Measurements from ENCODE around the gene NANOS3. TPM values are rescaled to one million over a fixed set of nuclear protein-coding genes. Genes with fewer than 3 reads are reported as not detected.

The NANOS3 gene
- total RNA-seq, 3 donors from 2014 or later: 0.52 TPM; not detected in 2

DNA sequence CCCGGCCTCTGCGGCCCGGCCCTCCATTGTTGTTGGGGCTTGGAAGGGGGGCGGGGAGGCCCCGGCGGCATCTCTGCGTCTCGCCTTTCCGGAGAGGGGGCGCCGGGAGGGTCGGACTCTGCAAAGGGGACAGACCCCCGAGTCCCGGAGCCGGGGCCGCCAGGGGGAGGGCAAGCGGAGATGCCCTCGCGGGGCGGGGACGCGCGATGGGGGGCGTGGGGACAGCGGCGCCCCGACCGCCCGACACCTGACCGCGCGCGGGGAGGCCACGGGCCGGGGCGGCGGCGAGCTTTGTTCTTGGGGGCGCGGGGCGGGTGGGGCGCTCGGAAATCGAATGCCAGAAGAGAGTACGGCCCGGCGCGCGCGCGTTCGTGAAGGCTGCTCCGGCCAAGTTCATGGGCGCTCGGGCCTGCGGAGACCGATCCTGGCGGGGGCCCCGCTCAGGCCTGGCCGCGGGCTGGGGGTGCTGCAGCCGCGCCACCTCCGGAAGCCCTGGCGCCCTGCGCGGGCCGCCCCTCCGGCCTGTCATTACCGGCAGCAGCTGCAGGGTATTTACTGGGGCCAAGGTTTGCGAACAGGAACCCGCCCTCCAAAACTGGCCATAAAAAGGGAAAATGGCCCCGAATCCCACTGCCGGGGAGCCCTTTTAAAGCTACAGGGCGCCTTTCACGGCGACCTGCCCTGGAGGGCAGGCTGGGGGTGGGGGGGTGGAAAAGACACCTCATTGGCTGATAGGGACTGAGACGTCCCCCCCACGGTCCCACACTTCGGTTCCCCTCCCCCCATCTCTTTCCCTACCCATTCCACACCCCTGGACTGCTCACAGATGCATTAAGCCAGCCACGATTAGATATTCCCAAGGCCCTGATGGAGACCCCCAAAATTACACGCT lies 11.1 kb upstream of the NANOS3 start:
- DNase-seq (no peak), ATAC-seq (no peak)
- Mint-ChIP-seq H3K9me3 (no peaks in the 10 kb centered on the region), H3K4me1 (ENCODE audit: low read depth) (peaks cover 38% of the 10 kb centered on the region), H3K36me3 (ENCODE audit: insufficient read depth) (no peaks in the 10 kb centered on the region), H3K27me3 (ENCODE audit: low read depth) (peaks cover 32% of the 10 kb centered on the region), H3K4me3 (peak overlapping the region; percentile 70)

DNA sequence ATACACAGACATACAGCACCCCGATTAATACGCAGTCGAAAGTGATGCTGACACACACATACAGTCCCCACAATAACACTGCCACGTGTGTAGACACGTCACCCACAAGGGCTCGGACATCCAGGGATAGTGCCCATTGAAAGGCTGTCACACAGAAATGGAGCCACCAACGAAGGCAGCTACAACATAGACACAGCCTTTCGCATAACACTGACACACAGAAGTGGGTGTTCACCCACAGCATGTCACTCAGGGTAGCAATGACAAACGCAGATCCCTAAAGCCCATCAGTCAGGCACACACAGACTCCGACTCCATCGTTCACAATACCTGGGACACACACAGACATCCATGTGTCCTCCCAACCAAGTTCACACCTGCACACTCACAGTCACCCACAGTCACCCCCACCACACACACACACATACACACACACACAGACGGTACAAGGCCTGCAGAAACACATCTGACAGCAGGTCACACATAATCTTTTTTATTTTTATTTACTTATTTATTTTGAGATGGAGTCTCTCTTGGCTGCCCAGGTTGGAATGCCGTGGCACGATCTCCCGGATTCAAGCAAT lies 10.4 kb upstream of the NANOS3 start:
- no peaks in the 10 kb centered on the region for H3K9me3 Mint-ChIP-seq
- H3K36me3 Mint-ChIP-seq (ENCODE audit: insufficient read depth): no peaks in the 10 kb centered on the region
- peaks cover 32% of the 10 kb centered on the region for H3K27me3 Mint-ChIP-seq (ENCODE audit: low read depth)

DNA sequence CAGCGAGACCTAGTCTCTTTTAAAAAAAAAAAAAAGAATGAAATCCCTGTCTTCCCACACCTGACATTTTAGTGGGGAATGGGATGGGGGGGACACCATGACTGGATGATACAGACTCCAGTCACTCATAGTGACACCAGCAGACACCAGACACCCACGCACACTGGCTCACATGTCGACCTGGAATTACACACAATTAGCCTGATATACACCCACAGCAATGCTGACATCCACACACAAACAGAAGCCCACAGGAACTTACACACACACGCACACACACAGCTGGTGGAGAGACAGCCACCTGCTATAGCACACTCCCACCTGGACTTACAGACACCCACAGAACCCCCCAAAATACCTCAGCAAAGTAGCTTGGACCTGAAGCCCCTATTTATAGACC lies 8.3 kb upstream of the NANOS3 start:
- peaks cover 24% of the 10 kb centered on the region for H3K4me1 Mint-ChIP-seq (ENCODE audit: low read depth)
- H3K4me3 Mint-ChIP-seq: no peak overlapping the region
- ATAC-seq (no peak), DNase-seq (no peak)
- no peaks in the 10 kb centered on the region for H3K9me3 Mint-ChIP-seq
- H3K27me3 Mint-ChIP-seq (ENCODE audit: low read depth): peaks cover 32% of the 10 kb centered on the region
- H3K36me3 Mint-ChIP-seq (ENCODE audit: insufficient read depth): no peaks in the 10 kb centered on the region

More for the DNA sequence above, 10.4 kb upstream of the NANOS3 start:
- H3K4me1 Mint-ChIP-seq (ENCODE audit: low read depth): peaks cover 31% of the 10 kb centered on the region
- ATAC-seq: no peak
- H3K4me3 Mint-ChIP-seq: peak overlapping the region; percentile 70
- no peak for DNase-seq

DNA sequence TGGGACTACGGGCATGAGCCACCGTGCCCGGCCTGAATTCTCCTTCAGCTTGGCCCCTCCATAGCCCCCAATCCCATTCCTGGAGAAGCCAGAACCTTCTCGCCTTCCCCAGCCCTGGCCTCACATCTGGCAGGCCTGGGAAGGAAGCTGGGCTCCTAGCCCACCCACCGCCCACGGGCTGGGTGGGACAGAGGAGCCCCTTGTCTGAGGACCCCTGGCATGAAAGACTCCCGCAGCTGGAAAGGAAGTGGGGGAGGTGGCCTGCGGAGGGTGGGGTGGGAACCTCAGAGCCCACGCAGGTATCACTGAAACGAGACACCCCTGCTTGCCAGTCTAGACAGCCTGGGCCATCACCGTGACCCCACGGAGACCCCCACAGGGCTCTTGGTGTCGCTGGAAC lies 7.7 kb upstream of the NANOS3 start:
- Mint-ChIP-seq H3K27me3 (ENCODE audit: low read depth) (peaks cover 29% of the 10 kb centered on the region), H3K4me1 (ENCODE audit: low read depth) (peaks cover 18% of the 10 kb centered on the region), H3K4me3 (no peak overlapping the region), H3K36me3 (ENCODE audit: insufficient read depth) (no peaks in the 10 kb centered on the region), H3K9me3 (no peaks in the 10 kb centered on the region)
- DNase-seq (no peak), ATAC-seq (no peak)

DNA sequence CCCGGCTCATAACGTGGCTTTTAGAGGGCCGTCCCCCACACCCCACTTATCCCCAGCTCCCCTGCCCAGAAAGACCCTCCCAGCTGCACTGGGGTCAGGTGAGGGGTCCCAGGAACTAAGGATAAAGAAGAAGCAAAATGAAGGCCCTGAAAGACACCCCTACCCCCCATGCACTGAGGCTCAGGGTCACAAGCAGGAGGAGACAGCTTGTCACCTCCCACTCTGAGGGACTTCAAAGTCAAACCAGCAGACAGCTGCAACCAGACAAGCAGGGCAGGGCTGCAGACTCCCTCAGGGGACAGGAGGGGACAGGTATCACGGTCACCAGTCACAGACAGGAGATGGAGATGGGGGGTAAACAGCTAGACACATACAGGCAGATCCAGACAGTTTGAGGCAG lies 6.1 kb upstream of the NANOS3 start:
- ATAC-seq (no peak), DNase-seq (no peak)
- Mint-ChIP-seq H3K4me1 (ENCODE audit: low read depth) (peaks cover 13% of the 10 kb centered on the region), H3K27me3 (ENCODE audit: low read depth) (peaks cover 26% of the 10 kb centered on the region), H3K36me3 (ENCODE audit: insufficient read depth) (no peaks in the 10 kb centered on the region), H3K4me3 (no peak overlapping the region), H3K9me3 (no peaks in the 10 kb centered on the region)

DNA sequence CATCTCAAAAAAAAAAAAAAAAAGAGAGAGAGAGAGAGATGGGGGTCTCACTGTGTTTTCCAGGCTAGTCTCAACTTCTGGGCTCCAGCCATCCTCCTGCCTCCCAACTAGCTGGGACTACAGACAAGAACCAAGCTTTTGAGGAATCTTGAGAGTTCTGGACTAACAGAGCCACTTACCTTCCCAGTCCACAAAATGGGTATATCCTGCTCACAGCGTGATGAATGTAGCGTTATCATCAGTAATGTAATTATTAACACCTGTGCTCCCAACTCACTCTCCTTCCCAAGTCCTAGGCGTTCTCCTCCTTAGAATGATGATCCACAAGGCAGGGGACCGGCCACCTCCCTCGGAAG lies 4.6 kb upstream of the NANOS3 start:
- peaks cover 6% of the 10 kb centered on the region for H3K4me1 Mint-ChIP-seq (ENCODE audit: low read depth)
- peak overlapping the region; percentile 70 for H3K4me3 Mint-ChIP-seq
- ATAC-seq: no peak
- peaks cover 17% of the 10 kb centered on the region for H3K27me3 Mint-ChIP-seq (ENCODE audit: low read depth)
- no peaks in the 10 kb centered on the region for H3K9me3 Mint-ChIP-seq
- DNase-seq: no peak
- H3K36me3 Mint-ChIP-seq (ENCODE audit: insufficient read depth): no peaks in the 10 kb centered on the region

DNA sequence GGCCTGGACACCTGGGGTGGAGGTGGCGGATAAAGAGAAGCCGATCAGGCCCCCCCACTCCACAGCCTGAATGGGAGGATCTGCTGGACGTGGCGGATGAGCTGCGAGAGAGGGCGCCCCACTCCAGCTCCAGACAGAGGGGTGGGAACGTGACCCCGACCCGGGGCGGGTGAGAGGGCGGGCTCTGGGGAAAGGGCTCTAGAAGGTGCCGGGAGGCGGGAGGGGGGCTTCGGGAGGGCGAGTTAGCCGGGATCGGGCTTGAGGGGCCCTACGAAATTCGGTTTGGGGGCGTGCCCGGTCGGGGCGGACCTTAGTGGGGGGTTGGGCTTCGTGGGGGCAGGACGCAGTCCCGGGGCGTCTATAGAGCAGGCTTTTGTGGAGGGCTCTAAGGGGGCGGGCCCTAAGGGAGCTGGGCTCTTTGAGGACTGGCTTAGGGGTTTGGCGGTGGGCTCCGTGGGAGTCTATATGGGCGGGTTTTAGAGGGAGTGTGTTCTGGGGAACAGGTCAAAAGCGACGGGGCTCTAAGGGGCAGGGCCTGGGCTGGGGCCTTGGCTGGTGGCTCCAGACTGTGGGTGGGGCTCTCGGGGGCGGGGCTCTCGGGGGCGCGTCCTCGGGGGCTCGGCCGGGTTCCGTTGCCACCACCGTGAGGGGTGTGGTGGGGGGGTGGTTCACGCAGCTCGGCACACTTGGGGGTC lies 4.1 kb upstream of the NANOS3 start:
- Mint-ChIP-seq H3K9me3 (no peaks in the 10 kb centered on the region), H3K36me3 (ENCODE audit: insufficient read depth) (no peaks in the 10 kb centered on the region), H3K4me1 (ENCODE audit: low read depth) (peaks cover 6% of the 10 kb centered on the region), H3K27me3 (ENCODE audit: low read depth) (peaks cover 13% of the 10 kb centered on the region), H3K4me3 (peak overlapping the region; percentile 70)
- ATAC-seq (peak; percentile 88 to 89), DNase-seq (no peak)

DNA sequence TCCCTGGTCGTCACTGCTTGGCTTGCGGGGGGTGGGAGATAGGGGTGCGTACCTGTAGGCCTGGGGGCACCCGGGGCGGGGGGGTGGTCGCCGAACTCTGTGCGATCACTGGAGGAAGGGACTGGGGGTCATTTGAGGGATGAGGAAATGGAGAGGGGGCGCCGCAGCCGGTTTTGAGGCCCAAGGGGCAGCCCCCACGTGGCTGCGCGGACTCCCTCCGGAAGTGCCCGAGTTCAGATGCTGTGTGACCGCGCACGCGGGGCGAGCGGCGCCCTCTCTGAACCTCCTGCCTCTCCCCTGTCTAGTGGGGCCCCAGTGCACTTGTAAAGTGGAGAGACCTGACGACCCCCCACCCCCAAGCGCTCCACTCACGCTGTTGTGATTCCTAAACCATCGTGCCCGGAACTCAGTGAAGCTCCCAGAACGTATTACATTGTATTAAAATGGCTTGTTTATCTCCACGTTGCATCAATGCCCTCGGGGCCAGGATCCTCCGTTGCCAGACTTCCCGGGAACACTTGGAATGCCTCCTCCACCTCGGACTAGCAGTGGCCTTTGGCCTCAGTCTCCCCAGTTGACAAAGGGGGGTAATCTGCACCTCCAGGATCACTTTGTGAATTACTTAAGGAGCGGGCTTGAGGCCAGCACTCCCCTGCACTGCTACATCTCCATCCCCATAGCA lies 3.0 kb upstream of the NANOS3 start:
- Mint-ChIP-seq H3K4me1 (ENCODE audit: low read depth) (peaks cover 3% of the 10 kb centered on the region), H3K36me3 (ENCODE audit: insufficient read depth) (no peaks in the 10 kb centered on the region), H3K27me3 (ENCODE audit: low read depth) (peaks cover 10% of the 10 kb centered on the region), H3K9me3 (no peaks in the 10 kb centered on the region), H3K4me3 (no peak overlapping the region)
- DNase-seq: no peak
- ATAC-seq: no peak

DNA sequence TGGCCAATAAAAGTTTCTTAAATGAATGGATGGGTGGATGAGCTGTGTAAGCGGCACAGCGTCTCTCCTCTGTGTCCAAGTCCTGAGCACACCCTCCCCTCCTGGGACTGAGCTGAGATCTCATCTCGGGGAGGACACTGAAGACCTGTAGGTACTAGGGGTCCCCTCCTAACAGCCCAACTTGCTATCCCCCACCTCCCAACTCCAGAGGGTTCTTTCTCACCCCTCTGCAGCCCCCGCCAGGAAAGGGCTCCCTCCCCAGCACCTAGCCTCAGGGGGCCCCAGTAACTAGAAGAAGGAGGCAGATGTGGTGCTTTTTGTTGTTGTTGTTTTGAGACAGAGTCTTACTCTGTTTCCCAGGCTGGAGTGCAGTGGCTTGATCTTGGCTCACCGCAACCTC lies 1.1 kb upstream of the NANOS3 start:
- Mint-ChIP-seq H3K27me3 (ENCODE audit: low read depth) (peaks cover 8% of the 10 kb centered on the region), H3K9me3 (no peaks in the 10 kb centered on the region), H3K4me3 (no peak overlapping the region), H3K4me1 (ENCODE audit: low read depth) (peaks cover 10% of the 10 kb centered on the region), H3K36me3 (ENCODE audit: insufficient read depth) (no peaks in the 10 kb centered on the region)
- no peak for DNase-seq
- ATAC-seq: no peak

DNA sequence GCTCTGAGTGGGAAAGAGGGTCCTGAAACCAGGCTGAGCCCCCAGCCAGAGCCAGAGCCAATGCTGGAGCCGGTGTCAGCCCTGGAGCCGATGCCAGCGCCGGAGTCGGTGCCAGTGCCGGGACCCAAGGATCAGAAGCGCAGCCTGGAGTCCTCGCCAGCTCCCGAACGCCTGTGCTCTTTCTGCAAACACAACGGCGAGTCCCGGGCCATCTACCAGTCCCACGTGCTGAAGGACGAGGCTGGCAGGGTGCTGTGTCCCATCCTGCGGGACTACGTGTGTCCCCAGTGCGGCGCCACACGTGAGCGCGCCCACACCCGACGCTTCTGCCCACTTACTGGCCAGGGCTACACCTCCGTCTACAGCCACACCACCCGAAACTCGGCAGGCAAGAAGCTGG lies 369 bp downstream of the NANOS3 start:
- Mint-ChIP-seq H3K36me3 (ENCODE audit: insufficient read depth) (no peaks in the 10 kb centered on the region), H3K9me3 (no peaks in the 10 kb centered on the region), H3K4me3 (no peak overlapping the region), H3K4me1 (ENCODE audit: low read depth) (peaks cover 24% of the 10 kb centered on the region), H3K27me3 (ENCODE audit: low read depth) (peaks cover 8% of the 10 kb centered on the region)
- ATAC-seq (no peak), DNase-seq (no peak)

DNA sequence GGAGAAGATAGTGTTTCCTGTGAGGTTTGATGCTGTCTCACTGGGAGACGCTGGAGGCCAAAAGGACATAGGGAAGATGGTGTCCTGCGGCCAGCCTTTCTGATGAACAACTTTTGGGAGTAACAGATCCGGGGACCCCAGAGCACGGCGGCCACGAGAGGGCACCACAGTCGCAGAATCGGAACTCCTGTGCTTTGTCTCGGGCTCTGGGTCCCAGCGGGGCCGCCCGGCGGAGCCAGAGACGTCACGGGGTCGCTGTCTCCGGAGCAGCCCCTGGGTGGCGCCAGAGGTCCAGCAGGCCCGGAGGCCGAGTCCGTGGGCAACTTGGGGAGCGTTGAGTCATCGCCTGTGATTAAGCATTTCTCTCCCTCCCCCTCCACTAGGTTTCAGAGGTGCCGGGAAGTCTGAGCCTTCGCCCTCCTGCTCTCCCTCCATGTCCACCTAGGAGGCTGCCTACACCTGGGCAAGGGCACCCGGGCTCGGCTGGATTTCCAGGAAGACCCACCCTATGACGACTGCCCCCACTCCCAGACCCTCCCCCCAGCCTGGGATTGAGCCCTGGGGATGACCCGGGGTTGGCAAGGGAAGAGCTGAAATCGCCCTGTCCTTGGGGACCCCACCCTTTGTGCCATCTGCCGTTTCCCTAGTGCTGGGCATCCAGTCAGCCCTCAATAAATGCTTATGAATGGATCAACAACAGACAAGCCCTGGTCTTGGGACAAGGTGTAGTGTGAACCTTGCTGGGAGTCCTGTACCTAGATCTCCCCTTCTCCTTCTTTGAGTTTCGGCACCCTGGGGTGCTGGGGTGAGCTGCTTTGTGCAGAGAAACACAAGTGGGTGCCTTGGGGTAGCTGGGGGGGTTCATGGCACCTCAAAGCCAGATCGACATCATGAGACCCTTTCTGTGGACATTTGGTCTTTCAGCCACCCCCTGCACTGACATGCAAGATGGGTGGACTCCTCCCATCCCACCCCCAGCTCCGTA lies 3.4 kb downstream of the NANOS3 start:
- DNase-seq: peak; percentile 99
- Mint-ChIP-seq H3K4me3 (peak overlapping the region; percentile 45), H3K4me1 (ENCODE audit: low read depth) (peaks cover 33% of the 10 kb centered on the region), H3K27me3 (ENCODE audit: low read depth) (no peaks in the 10 kb centered on the region), H3K36me3 (ENCODE audit: insufficient read depth) (no peaks in the 10 kb centered on the region), H3K9me3 (no peaks in the 10 kb centered on the region)
- ATAC-seq: peak; percentile 94 to 96

DNA sequence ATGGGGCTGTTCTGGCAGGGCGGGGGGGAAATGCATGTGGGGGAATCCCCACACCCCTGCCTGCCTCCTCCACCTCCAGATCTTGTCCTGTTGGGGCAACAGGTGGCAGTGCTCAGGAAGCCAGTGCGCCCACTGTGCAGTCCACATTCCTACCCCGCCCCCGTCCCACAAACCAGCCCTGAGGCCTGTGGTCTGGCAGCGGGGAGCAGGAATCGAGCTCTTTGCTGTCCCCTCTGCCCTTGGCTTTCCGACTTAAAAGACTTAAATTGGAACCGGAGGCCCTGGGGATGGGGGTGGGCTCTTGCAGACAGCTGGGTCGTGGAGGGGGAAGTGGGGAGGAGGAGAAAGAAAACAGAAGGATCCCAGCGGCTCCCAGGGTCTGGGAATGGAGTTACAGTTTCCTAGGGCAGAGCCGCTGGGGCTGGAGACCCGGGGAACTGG lies 4.3 kb downstream of the NANOS3 start:
- Mint-ChIP-seq H3K4me3 (peak overlapping the region; percentile 45), H3K4me1 (ENCODE audit: low read depth) (peaks cover 36% of the 10 kb centered on the region), H3K27me3 (ENCODE audit: low read depth) (no peaks in the 10 kb centered on the region), H3K36me3 (ENCODE audit: insufficient read depth) (no peaks in the 10 kb centered on the region), H3K9me3 (no peaks in the 10 kb centered on the region)
- ATAC-seq: no peak
- DNase-seq: no peak

DNA sequence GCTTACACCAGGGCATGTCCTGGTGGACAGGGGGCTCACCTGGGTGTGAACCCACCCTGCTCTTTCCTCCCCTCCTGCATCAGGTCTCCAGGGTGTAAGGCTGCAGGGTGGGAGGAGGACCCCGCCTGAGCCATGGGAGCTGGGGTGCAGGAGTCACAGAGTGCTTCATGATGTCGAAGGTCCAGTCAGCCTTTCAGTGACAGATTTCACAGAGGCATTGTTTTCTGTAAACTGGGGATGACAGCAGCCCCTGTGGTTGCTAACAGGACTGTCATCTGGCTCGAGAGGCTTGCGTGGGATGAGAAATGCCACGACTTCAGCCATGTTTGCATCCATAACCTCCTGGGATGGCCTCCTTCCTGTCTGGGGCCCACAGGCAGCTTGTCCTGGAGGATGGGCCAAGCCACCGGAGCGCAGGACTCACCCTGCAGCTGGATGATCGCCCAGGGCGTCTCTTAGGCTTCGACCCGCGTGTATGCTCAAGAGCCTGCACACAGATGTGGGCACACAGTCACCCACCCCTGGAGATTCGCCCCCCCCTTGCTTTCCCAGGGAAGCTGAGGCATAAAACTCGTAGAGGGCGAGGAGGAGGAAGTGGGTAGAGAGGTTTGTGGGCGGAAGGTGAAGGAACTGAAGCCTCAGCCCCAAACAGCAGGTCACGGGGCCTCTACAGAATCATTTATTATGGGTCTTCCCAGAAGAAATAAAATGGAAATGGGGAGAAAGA lies 4.9 kb downstream of the NANOS3 start:
- Mint-ChIP-seq H3K36me3 (ENCODE audit: insufficient read depth) (no peaks in the 10 kb centered on the region), H3K4me3 (peak overlapping the region; percentile 45), H3K9me3 (no peaks in the 10 kb centered on the region), H3K27me3 (ENCODE audit: low read depth) (no peaks in the 10 kb centered on the region), H3K4me1 (ENCODE audit: low read depth) (peaks cover 36% of the 10 kb centered on the region)
- DNase-seq (peak; percentile 28), ATAC-seq (peak; percentile 24 to 27)

All from activated T-cell treated with anti-CD3 and anti-CD28 coated beads, Interleukin-2, amount 50 U/mL, for 4 hours (primary cell).